Measurements from ENCODE around the gene NAA15. TPM values are rescaled to one million over a fixed set of nuclear protein-coding genes. Genes with fewer than 3 reads are reported as not detected.
A peak's percentile ranks its signal among the peaks of the same experiment; 100 is the strongest.

Gene NAA15
- total and polyA plus RNA-seq, 3 donors from 2014 or later = 16.8 to 35.4 (median 33.9) TPM

DNA sequence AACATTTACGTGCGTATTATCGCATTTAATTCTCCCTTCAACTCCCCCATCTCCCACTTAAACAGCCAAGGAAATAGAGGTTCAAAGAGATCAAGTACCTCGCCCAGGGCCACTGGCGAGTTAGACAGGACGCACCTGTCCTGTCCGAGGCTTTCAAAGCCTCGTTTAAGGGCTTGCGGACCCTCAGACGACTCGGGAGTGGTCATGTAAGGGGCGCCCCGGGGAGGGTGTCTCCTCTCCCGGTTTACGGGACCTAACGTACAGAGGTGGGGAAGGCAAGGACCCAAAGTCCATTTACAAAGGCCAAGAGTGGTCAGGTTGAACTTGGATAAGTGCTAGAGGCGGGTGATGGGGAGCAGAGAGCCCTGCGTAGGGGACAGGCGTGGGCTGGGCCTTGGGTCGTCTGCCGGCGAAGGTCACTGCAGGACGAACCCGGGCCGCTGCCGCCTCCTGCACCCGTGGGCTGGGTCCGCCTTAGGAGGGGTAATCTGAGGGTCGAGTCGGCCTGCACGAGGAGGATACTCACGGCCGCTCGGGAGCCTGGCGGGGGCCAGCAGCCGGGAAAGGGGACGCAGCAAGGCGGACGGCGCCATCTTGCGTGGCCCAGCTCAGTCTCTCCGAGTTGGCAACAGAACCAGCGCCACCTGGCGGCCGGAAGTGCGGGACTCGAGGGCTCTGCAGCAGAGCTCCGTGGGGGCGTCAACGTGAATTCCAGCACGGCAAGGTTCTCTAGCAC lies 5.9 kb upstream of the NAA15 start:
- H3K27ac ChIP-seq = peak overlapping the region; percentile 82 to 88
- no peak for TF ChIP-seq POLR2A (IDR thresholded peaks at IDR 0.05)
- TF ChIP-seq, protein P1, sequence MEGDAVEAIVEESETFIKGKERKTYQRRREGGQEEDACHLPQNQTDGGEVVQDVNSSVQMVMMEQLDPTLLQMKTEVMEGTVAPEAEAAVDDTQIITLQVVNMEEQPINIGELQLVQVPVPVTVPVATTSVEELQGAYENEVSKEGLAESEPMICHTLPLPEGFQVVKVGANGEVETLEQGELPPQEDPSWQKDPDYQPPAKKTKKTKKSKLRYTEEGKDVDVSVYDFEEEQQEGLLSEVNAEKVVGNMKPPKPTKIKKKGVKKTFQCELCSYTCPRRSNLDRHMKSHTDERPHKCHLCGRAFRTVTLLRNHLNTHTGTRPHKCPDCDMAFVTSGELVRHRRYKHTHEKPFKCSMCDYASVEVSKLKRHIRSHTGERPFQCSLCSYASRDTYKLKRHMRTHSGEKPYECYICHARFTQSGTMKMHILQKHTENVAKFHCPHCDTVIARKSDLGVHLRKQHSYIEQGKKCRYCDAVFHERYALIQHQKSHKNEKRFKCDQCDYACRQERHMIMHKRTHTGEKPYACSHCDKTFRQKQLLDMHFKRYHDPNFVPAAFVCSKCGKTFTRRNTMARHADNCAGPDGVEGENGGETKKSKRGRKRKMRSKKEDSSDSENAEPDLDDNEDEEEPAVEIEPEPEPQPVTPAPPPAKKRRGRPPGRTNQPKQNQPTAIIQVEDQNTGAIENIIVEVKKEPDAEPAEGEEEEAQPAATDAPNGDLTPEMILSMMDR (IDR thresholded peaks at IDR 0.05) = peak; percentile 88 to 95 (median 93)
- peaks cover 16% of the 10 kb centered on the region for H3K4me1 ChIP-seq
- no peaks in the 10 kb centered on the region for H3K27me3 ChIP-seq
- H3K4me3 ChIP-seq = peak overlapping the region; percentile 77 to 79
- 0 to 1% methylated on average over 28 to 33 of the region's 51 CpGs for WGBS, 2 donors
- no peaks in the 10 kb centered on the region for H3K9me3 ChIP-seq
- H3K36me3 ChIP-seq (ENCODE audit: low read depth, missing control alignments) = no peaks in the 10 kb centered on the region
- intact Hi-C loops (cut with DNase I; ENCODE audit: low total_unique reads) = loop anchor here (5.0 to 10.0 kb wide), 2 partner anchors 68 to 159 kb away; partner anchors contain the start of gene RAB33B
- DNase-seq = peak; percentile 99

DNA sequence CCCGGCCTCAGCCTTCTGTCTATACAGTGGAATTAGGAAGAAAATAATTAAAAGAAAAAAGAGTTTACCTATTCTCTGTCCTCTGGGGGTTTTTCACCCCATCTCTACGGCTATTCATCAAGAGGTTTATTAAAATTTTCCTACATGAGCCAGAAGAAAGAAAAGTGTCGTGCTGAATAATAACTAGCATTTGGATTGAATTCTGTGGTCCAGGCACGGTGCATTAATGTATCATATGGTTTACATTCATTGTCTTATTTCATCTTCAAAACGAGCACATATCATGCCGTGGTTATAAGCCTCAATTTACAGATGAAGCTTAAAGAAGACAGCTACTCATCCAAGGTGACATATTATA lies 5.4 kb upstream of the NAA15 start:
- Histone ChIP-seq H3K9me3 (no peaks in the 10 kb centered on the region), H3K4me1 (peaks cover 16% of the 10 kb centered on the region), H3K36me3 (ENCODE audit: low read depth, missing control alignments) (no peaks in the 10 kb centered on the region), H3K4me3 (peak overlapping the region; percentile 77 to 79), H3K27me3 (no peaks in the 10 kb centered on the region), H3K27ac (peak overlapping the region; percentile 82 to 88)
- no peak for DNase-seq
- intact Hi-C loops (cut with DNase I; ENCODE audit: low total_unique reads) = loop anchor here (5.0 to 10.0 kb wide), 2 partner anchors 69 to 159 kb away; partner anchors contain the start of gene RAB33B
- TF ChIP-seq, protein P1 (IDR thresholded peaks at IDR 0.05) = no peak
- no peak for TF ChIP-seq POLR2A (IDR thresholded peaks at IDR 0.05)
- WGBS, 2 donors = 4 to 11% methylated on average over 6 of the region's 6 CpGs

DNA sequence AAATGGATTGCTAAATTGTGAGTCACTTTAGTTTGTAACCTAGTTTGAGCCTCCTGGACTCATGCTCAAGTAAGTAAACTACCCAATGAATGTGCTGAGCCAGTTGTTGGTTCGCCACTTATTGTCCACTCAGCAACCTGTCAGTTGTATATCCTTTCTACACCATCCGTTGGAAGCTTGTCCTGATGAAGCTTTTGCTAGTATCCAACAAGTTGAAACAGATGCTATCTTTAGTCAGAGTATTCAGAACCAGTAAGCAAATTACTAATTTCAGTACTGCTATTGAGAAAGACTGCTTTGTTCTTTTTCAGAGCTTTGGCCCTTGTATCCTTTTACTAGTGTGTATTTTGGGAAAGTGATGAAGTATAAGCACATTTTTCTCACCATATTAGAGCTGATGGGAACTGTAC lies 4.3 kb upstream of the NAA15 start:
- Histone ChIP-seq H3K36me3 (ENCODE audit: low read depth, missing control alignments) (no peaks in the 10 kb centered on the region), H3K4me3 (no peak overlapping the region), H3K9me3 (no peaks in the 10 kb centered on the region), H3K4me1 (peaks cover 16% of the 10 kb centered on the region), H3K27me3 (no peaks in the 10 kb centered on the region), H3K27ac (no peak overlapping the region)
- TF ChIP-seq, protein P1 (IDR thresholded peaks at IDR 0.05) = no peak
- TF ChIP-seq POLR2A (IDR thresholded peaks at IDR 0.05) = no peak
- WGBS, 2 donors = 77 to 78% methylated on average over 2 of the region's 2 CpGs
- DNase-seq = no peak
- intact Hi-C loops (cut with DNase I; ENCODE audit: low total_unique reads) = loop anchor here (5.0 to 10.0 kb wide), 2 partner anchors 70 to 158 kb away; partner anchors contain the start of gene RAB33B

DNA sequence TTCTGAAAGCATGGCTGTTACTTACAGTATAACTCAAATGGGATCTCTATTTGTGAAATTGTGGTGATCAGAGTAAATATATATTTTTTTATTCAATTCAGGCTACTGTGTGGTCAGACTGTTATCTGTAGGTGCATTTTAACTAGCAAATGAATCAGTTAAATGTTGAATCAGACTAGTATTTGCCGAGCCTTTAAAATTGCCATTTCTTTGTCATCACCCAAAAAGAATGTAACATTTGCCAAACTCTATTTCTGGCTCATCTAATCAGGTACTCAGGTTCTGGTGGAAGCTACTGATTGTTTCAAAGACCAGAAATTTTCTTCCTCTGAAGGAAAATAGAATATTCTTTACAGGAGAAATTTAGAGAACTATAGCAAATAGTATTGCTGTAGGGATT lies 1.8 kb upstream of the NAA15 start:
- Histone ChIP-seq H3K4me3 (no peak overlapping the region), H3K27ac (no peak overlapping the region), H3K9me3 (no peaks in the 10 kb centered on the region), H3K36me3 (ENCODE audit: low read depth, missing control alignments) (no peaks in the 10 kb centered on the region), H3K27me3 (no peaks in the 10 kb centered on the region), H3K4me1 (peaks cover 24% of the 10 kb centered on the region)
- DNase-seq = no peak
- 48 to 60% methylated on average over 1 of the region's 1 CpG for WGBS, 2 donors
- intact Hi-C loops (cut with DNase I; ENCODE audit: low total_unique reads) = loop anchor here (5.0 to 10.0 kb wide), 2 partner anchors 72 to 155 kb away; partner anchors contain the start of gene RAB33B
- TF ChIP-seq, protein P1 (IDR thresholded peaks at IDR 0.05) = no peak
- TF ChIP-seq POLR2A (IDR thresholded peaks at IDR 0.05) = no peak
